SK-N-MC (cell line): Measurements from ENCODE around the gene NOXA1.

ENCODE experiments used
- EZH2 ChIP-seq: fragments of 200-600 bp; sonication (generic); IDR thresholded peaks from one replicate; pipeline ENCODE4 v1.6.1; 2017; ENCODE audit warnings: antibody characterized with exemption
- POLR2AphosphoS5 ChIP-seq: IDR thresholded peaks from 2 replicates; pipeline ENCODE4 v1.6.1; 2012; ENCODE audit warnings: mild to moderate bottlenecking, low read depth, low read length, borderline replicate concordance

DNA sequence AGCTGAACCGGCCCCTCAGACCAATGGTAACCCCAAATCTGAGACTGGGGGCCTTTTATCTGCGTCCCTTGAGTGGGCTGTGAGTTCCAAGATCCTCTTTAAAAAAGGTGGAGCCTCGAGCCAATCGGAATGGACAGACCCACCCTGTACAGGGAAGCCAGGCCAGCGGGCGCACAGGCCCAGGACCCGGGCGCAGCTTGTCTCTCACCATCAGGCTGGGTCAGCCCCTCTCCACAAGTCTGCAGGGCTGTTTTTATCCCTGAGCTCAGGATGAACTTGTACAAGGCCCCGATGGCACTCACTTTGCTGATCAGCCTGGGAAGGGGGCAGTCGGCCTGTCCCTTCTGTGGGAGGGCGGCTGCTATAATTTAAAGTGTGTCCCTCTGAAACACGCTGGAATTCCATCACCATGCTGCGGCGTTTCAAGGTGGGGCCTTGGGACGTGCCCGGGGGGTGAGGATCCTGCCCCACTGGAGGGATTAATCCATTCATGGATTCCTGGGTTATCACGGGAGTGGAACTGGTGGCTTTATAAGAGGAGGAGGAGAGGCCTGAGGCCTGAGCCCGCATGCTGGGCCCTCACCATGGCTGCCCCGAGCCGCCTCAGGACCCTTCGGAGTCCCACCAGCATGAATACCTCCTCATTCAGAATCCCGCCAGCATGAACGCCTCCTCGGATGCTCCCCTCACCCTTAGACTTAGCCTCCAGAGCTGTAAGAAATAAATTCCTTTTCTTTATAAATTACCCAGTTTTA, 14.4 kb upstream of the NOXA1 start:
- TF ChIP-seq POLR2AphosphoS5 (no peak), EZH2 (no peak)
